HUDEP-2 (cell line): ENCODE results near the gene RASSF4.
"Not testable (repeated sequence)": the region's sequence is repeated elsewhere in the genome, so short reads cannot be mapped to it uniquely, and the experiment has no call there.

Source experiments
- DNase-seq, 76 experiments: peaks; one replicate each; lab custom pipeline; 2025; ENCODE audit not compliant: unreplicated experiment in 76 of 76; lab: John Stamatoyannopoulos, UW

Gene RASSF4

GRCh38 chr10:45000752-45001380 is 41.3 kb downstream of the RASSF4 start, which contains the start of gene ZNF22:
Gene ZNF22, plus strand, starts transcription at chr10:45000923. Its CDS starts 2,446 bp downstream, at chr10:45003369.
- DNase-seq, result peak in 54 of 76 experiments; percentile 4 to 72 (median 46)

- DNase-seq, result peak in 54 of 76 experiments; percentile 4 to 79 (median 32)
These were observed 42.0 kb downstream of the RASSF4 start for GRCh38 chr10:45001381-45002148.

GRCh38 chr10:45003432-45004000 is 43.9 kb downstream of the RASSF4 start:
- no peak for DNase-seq

GRCh38 chr10:45004661-45005060 is 45.1 kb downstream of the RASSF4 start:
- no peak for DNase-seq

GRCh38 chr10:45005284-45005683 is 45.7 kb downstream of the RASSF4 start:
- DNase-seq, result no peak

GRCh38 chr10:45006276-45007030 is 46.9 kb downstream of the RASSF4 start:
- no peak for DNase-seq

- DNase-seq, result peak in 44 of 76 experiments; percentile 1 to 76 (median 51)
These were observed 49.0 kb downstream of the RASSF4 start for GRCh38 chr10:45008524-45009161.

- not testable (repeated sequence) for DNase-seq
These were observed 55.0 kb downstream of the RASSF4 start for GRCh38 chr10:45014557-45014956.

- DNase-seq, result no peak
These were observed 56.0 kb downstream of the RASSF4 start for GRCh38 chr10:45015590-45015989.

- no peak for DNase-seq
These were observed 63.8 kb downstream of the RASSF4 start for GRCh38 chr10:45023426-45023825.

GRCh38 chr10:45034301-45034700 is 74.7 kb downstream of the RASSF4 start:
- DNase-seq, result no peak

- DNase-seq, result no peak
These were observed 76.1 kb downstream of the RASSF4 start for GRCh38 chr10:45035673-45036072.

GRCh38 chr10:45040921-45041542 is 81.4 kb downstream of the RASSF4 start:
- DNase-seq, result no peak

- DNase-seq, result no peak
These were observed 84.7 kb downstream of the RASSF4 start for GRCh38 chr10:45044290-45044689.
